ENCODE results near the gene LPIN3.

DNA sequence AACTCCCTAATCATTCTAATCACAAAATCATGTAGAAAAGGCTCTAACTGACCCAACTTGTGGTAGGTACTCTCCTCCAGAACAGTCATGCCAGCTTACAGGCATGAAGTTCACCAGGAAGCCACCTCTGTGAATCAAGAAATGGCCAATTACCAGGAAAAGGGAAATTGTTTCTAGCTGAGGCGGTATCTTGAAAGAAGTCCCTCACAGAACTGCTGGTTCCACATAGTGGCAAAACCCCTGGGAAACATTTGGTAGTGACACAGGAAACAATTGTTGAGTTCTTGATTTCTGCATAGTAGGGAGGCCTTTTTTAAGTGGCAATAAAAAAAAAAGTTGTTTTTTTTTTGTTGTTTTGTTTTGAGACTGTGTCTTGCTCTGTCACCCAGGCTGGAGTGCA, 19.6 kb upstream of the LPIN3 start:
- TF ChIP-seq EZH2 (IDR thresholded peaks at IDR 0.05) (no peak), FOXP2 (optimal IDR thresholded peaks at IDR 0.05; ENCODE audit: control extremely low read depth, extremely low read length, insufficient read depth) (no peak), POLR2AphosphoS5 (IDR thresholded peaks at IDR 0.05; ENCODE audit: borderline replicate concordance, low read depth, low read length) (no peak)

Data from SK-N-MC (cell line).